ENCODE results near the gene KHDC4. TPM values are rescaled to one million over a fixed set of nuclear protein-coding genes. Genes with fewer than 3 reads are reported as not detected.

KHDC4 gene
- total and polyA plus RNA-seq, 2 of the 13 experiments (the other 11 are each of a cell fraction or from before 2014, with no cell fraction given): 33.5 to 92.0 TPM

- H3K27me3 ChIP-seq (ENCODE audit: control insufficient read depth in 1 of 2, insufficient read depth in 2 of 2, low read length in 2 of 2): no peaks in the 10 kb centered on the region
- H3K4me1 ChIP-seq (ENCODE audit: insufficient read depth, low read length): no peaks in the 10 kb centered on the region
- DNase-seq (ENCODE audit: low spot score): no peak
- TF ChIP-seq ZNF44 (CRISPR knock-in tag; IDR thresholded peaks at IDR 0.05) (no peak), POGZ (CRISPR knock-in tag; IDR thresholded peaks at IDR 0.05) (no peak), ZNF432 (CRISPR knock-in tag; IDR thresholded peaks at IDR 0.05; ENCODE audit: borderline replicate concordance) (no peak), ZNF101 (CRISPR knock-in tag; IDR thresholded peaks at IDR 0.05; ENCODE audit: borderline replicate concordance, low read depth) (no peak), ARNTL (CRISPR knock-in tag; IDR thresholded peaks at IDR 0.05) (no peak)
- BruUV-seq (replicated peaks): no TSS peak
- FAIRE-seq: no peak
- no peak overlapping the region for H3K4me2 ChIP-seq (ENCODE audit: low read depth, low read length)
- no peak for ATAC-seq
- intact Hi-C loops (cut with micrococcal nuclease; ENCODE audit: unreplicated experiment): no loop called here
- no peaks in the 10 kb centered on the region for H3K9me3 ChIP-seq (ENCODE audit: low read length)
- ChIA-PET POLR2A (interaction anchor here (1.1 kb wide), 1 partner anchor 11 kb away, joined by 3 read pairs; no protein-coding TSS in a partner anchor), CTCF (ENCODE audit: low intra/inter-chr PET ratio, low total read pairs) (no interaction called here)
- no peak overlapping the region for H3K4me3 ChIP-seq (replicated peaks in 1 of 3; ENCODE audit: insufficient read depth in 1 of 3, low read depth in 2 of 3, low read length in 3 of 3)
- no peaks in the 10 kb centered on the region for H4K20me1 ChIP-seq (ENCODE audit: insufficient read depth, low read length)
- H3K79me2 ChIP-seq (ENCODE audit: insufficient read depth, low read length): no peaks in the 10 kb centered on the region
- in situ Hi-C loops (cut with HindIII; ENCODE audit: extremely low pct_ligation_motif_present, low pct_unique_long_range_greater_than_20kb): no loop called here
- H3K27ac ChIP-seq (ENCODE audit: extremely low read length, insufficient read depth, low read length): no peak overlapping the region
- H3K36me3 ChIP-seq (replicated peaks in 1 of 2; ENCODE audit: control insufficient read depth in 1 of 2, insufficient read depth in 2 of 2, low read length in 2 of 2): peaks cover 30 to 64% of the 10 kb centered on the region in 2 experiments
- H2AFZ ChIP-seq (ENCODE audit: low read length): no peak overlapping the region
- 100% methylated on average over 6 of the region's 6 CpGs for WGBS (ENCODE audit: low lambda C conversion rate)
- H3K9ac ChIP-seq (ENCODE audit: insufficient read depth, low read depth, low read length): no peak overlapping the region
Observed at GRCh38 chr1:155951753-155952504, 17.7 kb upstream of the KHDC4 start.

GRCh38 chr1:155950829-155951228, 16.6 kb upstream of the KHDC4 start:
- Histone ChIP-seq H3K9ac (ENCODE audit: insufficient read depth, low read depth, low read length) (no peak overlapping the region), H3K27ac (ENCODE audit: extremely low read length, insufficient read depth, low read length) (no peak overlapping the region), H3K4me3 (replicated peaks in 1 of 3; ENCODE audit: insufficient read depth in 1 of 3, low read depth in 2 of 3, low read length in 3 of 3) (no peak overlapping the region), H3K36me3 (replicated peaks in 1 of 2; ENCODE audit: control insufficient read depth in 1 of 2, insufficient read depth in 2 of 2, low read length in 2 of 2) (peaks cover 30 to 63% of the 10 kb centered on the region in 2 experiments), H4K20me1 (ENCODE audit: insufficient read depth, low read length) (no peaks in the 10 kb centered on the region), H2AFZ (ENCODE audit: low read length) (no peak overlapping the region), H3K79me2 (ENCODE audit: insufficient read depth, low read length) (peaks cover 2% of the 10 kb centered on the region), H3K4me1 (ENCODE audit: insufficient read depth, low read length) (peaks cover 11% of the 10 kb centered on the region), H3K27me3 (ENCODE audit: control insufficient read depth in 1 of 2, insufficient read depth in 2 of 2, low read length in 2 of 2) (no peaks in the 10 kb centered on the region), H3K4me2 (ENCODE audit: low read depth, low read length) (no peak overlapping the region), H3K9me3 (ENCODE audit: low read length) (no peaks in the 10 kb centered on the region)
- 97% methylated on average over 19 of the region's 27 CpGs for WGBS (ENCODE audit: low lambda C conversion rate)
- ATAC-seq (no peak), DNase-seq (ENCODE audit: low spot score) (no peak), FAIRE-seq (no peak)
- CTCF ChIA-PET (ENCODE audit: low intra/inter-chr PET ratio, low total read pairs): no interaction called here
- POLR2A ChIA-PET: no interaction called here
- no TSS peak for BruUV-seq (replicated peaks)
- intact Hi-C loops (cut with micrococcal nuclease; ENCODE audit: unreplicated experiment): no loop called here
- TF ChIP-seq RBFOX2 (IDR thresholded peaks at IDR 0.05; ENCODE audit: low read depth, low read length) (0 out of 2 replicates have a peak, but pooled peaks have one; percentile 37), ZNF10 (CRISPR knock-in tag; IDR thresholded peaks at IDR 0.05; ENCODE audit: borderline replicate concordance, low read depth) (no peak), AGO2 (optimal IDR thresholded peaks at IDR 0.05; ENCODE audit: low read depth, low read length) (peak; percentile 68)
- in situ Hi-C loops (cut with HindIII; ENCODE audit: extremely low pct_ligation_motif_present, low pct_unique_long_range_greater_than_20kb): no loop called here
